GM10266 (cell line): ENCODE measurements around the gene KIF3B.
"Not testable (repeated sequence)": the region's sequence is repeated elsewhere in the genome, so short reads cannot be mapped to it uniquely, and the experiment has no call there.

Experiments used
- DNase-seq: peaks from one replicate; pipeline ENCODE4 v3.0.0; 2012; ENCODE audit errors: extremely low spot score
- CTCF ChIP-seq: IDR thresholded peaks from 2 replicates; pipeline ENCODE4 v1.5.1; 2012; ENCODE audit warnings: mild to moderate bottlenecking, low read depth; ENCODE audit not compliant: control insufficient read depth, insufficient read depth; ENCODE audit errors: missing control alignments

KIF3B gene

GRCh38 chr20:32278199-32278643 lies 770 bp downstream of the KIF3B start:
- no peak for TF ChIP-seq CTCF
- peak; percentile 57 for DNase-seq

- TF ChIP-seq CTCF: no peak
- no peak for DNase-seq
These were observed 4.3 kb downstream of the KIF3B start for GRCh38 chr20:32281711-32282110.

GRCh38 chr20:32282461-32282860 lies 5.0 kb downstream of the KIF3B start:
- DNase-seq: no peak

GRCh38 chr20:32285082-32285620 lies 7.7 kb downstream of the KIF3B start:
- TF ChIP-seq CTCF: no peak
- DNase-seq: peak; percentile 35

More at GRCh38 chr20:32282461-32282860, 5.0 kb downstream of the KIF3B start:
- TF ChIP-seq CTCF: no peak

- peak; percentile 57 for DNase-seq
- TF ChIP-seq CTCF: no peak
These were observed 8.3 kb downstream of the KIF3B start for GRCh38 chr20:32285621-32286371.

- no peak for TF ChIP-seq CTCF
- no peak for DNase-seq
These were observed 9.8 kb downstream of the KIF3B start for GRCh38 chr20:32287231-32287638.

GRCh38 chr20:32288225-32288849 lies 10.9 kb downstream of the KIF3B start:
- TF ChIP-seq CTCF: no peak
- no peak for DNase-seq

- DNase-seq: not testable (repeated sequence)
These were observed 11.8 kb downstream of the KIF3B start for GRCh38 chr20:32289299-32289660.
